Vagina (tissue), 2 donors: ENCODE results near the gene PARD3. TPM values are rescaled to one million over a fixed set of nuclear protein-coding genes. Genes with fewer than 3 reads are reported as not detected.
"Not testable (repeated sequence)": the region's sequence is repeated elsewhere in the genome, so short reads cannot be mapped to it uniquely, and the experiment has no call there.

ENCODE experiments used
- DNase-seq, 2 donors: peaks; one replicate each; pipeline ENCODE4 v3.0.0-alpha.2; 2017; ENCODE audit errors: extremely low spot score in 2 of 2
- H3K27ac ChIP-seq: fragments of 200-600 bp; sonication (generic); one replicate; pipeline ENCODE4 v1.5.1; 2019
- H3K27me3 ChIP-seq: fragments of 200-600 bp; sonication (generic); one replicate; pipeline ENCODE4 v1.5.1; 2019
- H3K36me3 ChIP-seq, 2 donors: fragments of 200-600 bp; sonication (generic); one replicate each; pipeline ENCODE4 v1.5.1; 2017 to 2019
- H3K4me1 ChIP-seq: fragments of 200-600 bp; sonication (generic); one replicate; pipeline ENCODE4 v1.5.1; 2019
- H3K4me3 ChIP-seq, 2 donors: fragments of 200-600 bp; sonication (generic); 1 replicate in 1 of 2; 2 replicates in 1 of 2; pipeline ENCODE4 v1.5.1; 2016 to 2019
- H3K9me3 ChIP-seq: fragments of 200-600 bp; sonication (generic); one replicate; pipeline ENCODE4 v1.5.1; 2019
- CTCF ChIP-seq, 3 experiments: fragments of 450-650 bp in 2 of 3; fragments of 200-600 bp in 1 of 3; sonication (generic) in 1 of 3; IDR thresholded peaks; one replicate each; pipeline ENCODE4 v1.5.1; 2017 to 2019; ENCODE audit warnings: antibody characterized with exemption in 3 of 3, mild to moderate bottlenecking in 2 of 3, moderate library complexity in 2 of 3
- POLR2A ChIP-seq, 2 donors: fragments of 450-650 bp; IDR thresholded peaks; one replicate each; pipeline ENCODE4 v1.6.1; 2017; ENCODE audit warnings: antibody characterized with exemption in 2 of 2, mild to moderate bottlenecking in 2 of 2, moderate library complexity in 2 of 2
- POLR2AphosphoS5 ChIP-seq, 2 donors: sonication (generic); formaldehyde crosslinking; IDR thresholded peaks; one replicate each; pipeline ENCODE4 v1.9.0; 2017; ENCODE audit warnings: antibody characterized with exemption in 2 of 2, mild to moderate bottlenecking in 2 of 2, low read depth in 1 of 2; ENCODE audit not compliant: insufficient read depth in 1 of 2
- intact Hi-C: fragments of 100-400 bp; cut with DNase I; formaldehyde crosslinking; loops from one replicate; pipeline ENCODE4 v1.15.1; 2023
- total RNA-seq: library from RNA; depleted of rRNA; stranded (reverse); fragments of >200 nt; gene quantifications from one replicate; pipeline ENCODE4 v1.2.3, GENCODE V29; 2016

PARD3 gene
- total RNA-seq, 1 donor from 2014 or later, result 95.5 TPM

- Histone ChIP-seq H3K27ac (no peak overlapping the region), H3K9me3 (no peaks in the 10 kb centered on the region), H3K36me3 (no peaks in the 10 kb centered on the region), H3K4me1 (peaks cover 35% of the 10 kb centered on the region), H3K27me3 (no peaks in the 10 kb centered on the region), H3K4me3 (no peak overlapping the region)
- TF ChIP-seq CTCF (IDR thresholded peaks at IDR 0.05) (no peak), POLR2AphosphoS5 (IDR thresholded peaks at IDR 0.05; ENCODE audit: insufficient read depth in 1 of 2, low read depth in 1 of 2) (no peak), POLR2A (IDR thresholded peaks at IDR 0.05) (no peak)
- DNase-seq, result no peak
- intact Hi-C loops, result no loop called here
These were observed 16.4 kb downstream of the PARD3 start for GRCh38 chr10:34798654-34799053.

- Histone ChIP-seq H3K27ac (no peak overlapping the region), H3K4me3 (no peak overlapping the region), H3K36me3 (no peaks in the 10 kb centered on the region), H3K27me3 (no peaks in the 10 kb centered on the region), H3K4me1 (peaks cover 50% of the 10 kb centered on the region), H3K9me3 (no peaks in the 10 kb centered on the region)
- no peak for DNase-seq
- intact Hi-C loops, result no loop called here
- TF ChIP-seq POLR2A (IDR thresholded peaks at IDR 0.05) (no peak), CTCF (IDR thresholded peaks at IDR 0.05) (no peak), POLR2AphosphoS5 (IDR thresholded peaks at IDR 0.05; ENCODE audit: insufficient read depth in 1 of 2, low read depth in 1 of 2) (no peak)
These were observed 17.9 kb downstream of the PARD3 start for GRCh38 chr10:34797155-34797554.

- intact Hi-C loops, result no loop called here
- DNase-seq, result no peak
- no peak for TF ChIP-seq POLR2AphosphoS5 (IDR thresholded peaks at IDR 0.05; ENCODE audit: insufficient read depth in 1 of 2, low read depth in 1 of 2)
- no peak for TF ChIP-seq POLR2A (IDR thresholded peaks at IDR 0.05)
- TF ChIP-seq CTCF (IDR thresholded peaks at IDR 0.05), result no peak
- Histone ChIP-seq H3K4me1 (peaks cover 54% of the 10 kb centered on the region), H3K36me3 (no peaks in the 10 kb centered on the region), H3K27me3 (no peaks in the 10 kb centered on the region), H3K9me3 (no peaks in the 10 kb centered on the region), H3K4me3 (no peak overlapping the region), H3K27ac (no peak overlapping the region)
These were observed 19.0 kb downstream of the PARD3 start for GRCh38 chr10:34796133-34796532.

GRCh38 chr10:34795334-34795733 lies 19.8 kb downstream of the PARD3 start:
- H3K4me1 ChIP-seq, result peaks cover 54% of the 10 kb centered on the region
- no peaks in the 10 kb centered on the region for H3K27me3 ChIP-seq
- H3K27ac ChIP-seq, result no peak overlapping the region
- no peak for TF ChIP-seq CTCF (IDR thresholded peaks at IDR 0.05)
- no peak for TF ChIP-seq POLR2A (IDR thresholded peaks at IDR 0.05)
- no peak for TF ChIP-seq POLR2AphosphoS5 (IDR thresholded peaks at IDR 0.05; ENCODE audit: insufficient read depth in 1 of 2, low read depth in 1 of 2)
- no peaks in the 10 kb centered on the region for H3K9me3 ChIP-seq
- no peaks in the 10 kb centered on the region for H3K36me3 ChIP-seq
- no peak overlapping the region for H3K4me3 ChIP-seq
- intact Hi-C loops, result no loop called here
- no peak for DNase-seq

GRCh38 chr10:34794835-34795234 lies 20.3 kb downstream of the PARD3 start:
- Histone ChIP-seq H3K4me1 (peaks cover 54% of the 10 kb centered on the region), H3K36me3 (no peaks in the 10 kb centered on the region), H3K27me3 (no peaks in the 10 kb centered on the region), H3K4me3 (no peak overlapping the region), H3K9me3 (no peaks in the 10 kb centered on the region), H3K27ac (no peak overlapping the region)
- no peak for DNase-seq
- TF ChIP-seq POLR2AphosphoS5 (IDR thresholded peaks at IDR 0.05; ENCODE audit: insufficient read depth in 1 of 2, low read depth in 1 of 2) (no peak), POLR2A (IDR thresholded peaks at IDR 0.05) (no peak), CTCF (IDR thresholded peaks at IDR 0.05) (no peak)
- intact Hi-C loops, result no loop called here

- H3K36me3 ChIP-seq, H3K27me3 ChIP-seq, intact Hi-C loops, H3K9me3 ChIP-seq, H3K27ac ChIP-seq, DNase-seq, H3K4me3 ChIP-seq: not testable (repeated sequence)
- H3K4me1 ChIP-seq, result peaks cover 54% of the 10 kb centered on the region
These were observed 21.5 kb downstream of the PARD3 start for GRCh38 chr10:34793581-34793980.
